Stimulated activated CD8-positive, alpha-beta memory T cell treated with anti-CD3 and anti-CD28 coated beads, Interleukin-15, amount 100 ng/mL, for 24 hours (primary cell): ENCODE results near the gene MYOF.
"Not testable (repeated sequence)": the region's sequence is repeated elsewhere in the genome, so short reads cannot be mapped to it uniquely, and the experiment has no call there.

Experiments
- DNase-seq: peaks from one replicate; pipeline ENCODE4 v3.0.0-alpha.2; 2020; ENCODE audit warnings: low read depth

The MYOF gene

DNA sequence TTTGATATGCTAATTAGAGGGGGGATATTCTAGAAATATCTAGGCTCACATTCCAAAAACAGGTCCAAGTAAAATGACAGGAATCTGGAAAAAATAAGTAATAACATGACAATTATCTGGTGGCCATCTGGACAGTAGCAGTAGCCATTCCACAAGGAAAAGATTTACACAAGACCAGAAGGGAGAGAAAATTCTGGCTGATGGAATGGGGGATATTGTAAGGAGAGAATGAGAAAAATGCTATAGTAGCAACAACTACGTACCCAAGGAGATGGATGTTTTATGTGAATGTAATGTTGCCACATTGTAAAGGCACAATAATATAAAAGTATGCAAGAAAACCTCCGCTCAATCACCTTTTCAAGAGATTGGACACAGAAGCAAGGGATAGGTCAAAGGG lies 5.4 kb downstream of the MYOF start:
- DNase-seq = no peak

- DNase-seq = no peak
Measured at GRCh38 chr10:93475871-93476270, 6.3 kb downstream of the MYOF start.

GRCh38 chr10:93475227-93475626 lies 6.9 kb downstream of the MYOF start:
- no peak for DNase-seq

DNA sequence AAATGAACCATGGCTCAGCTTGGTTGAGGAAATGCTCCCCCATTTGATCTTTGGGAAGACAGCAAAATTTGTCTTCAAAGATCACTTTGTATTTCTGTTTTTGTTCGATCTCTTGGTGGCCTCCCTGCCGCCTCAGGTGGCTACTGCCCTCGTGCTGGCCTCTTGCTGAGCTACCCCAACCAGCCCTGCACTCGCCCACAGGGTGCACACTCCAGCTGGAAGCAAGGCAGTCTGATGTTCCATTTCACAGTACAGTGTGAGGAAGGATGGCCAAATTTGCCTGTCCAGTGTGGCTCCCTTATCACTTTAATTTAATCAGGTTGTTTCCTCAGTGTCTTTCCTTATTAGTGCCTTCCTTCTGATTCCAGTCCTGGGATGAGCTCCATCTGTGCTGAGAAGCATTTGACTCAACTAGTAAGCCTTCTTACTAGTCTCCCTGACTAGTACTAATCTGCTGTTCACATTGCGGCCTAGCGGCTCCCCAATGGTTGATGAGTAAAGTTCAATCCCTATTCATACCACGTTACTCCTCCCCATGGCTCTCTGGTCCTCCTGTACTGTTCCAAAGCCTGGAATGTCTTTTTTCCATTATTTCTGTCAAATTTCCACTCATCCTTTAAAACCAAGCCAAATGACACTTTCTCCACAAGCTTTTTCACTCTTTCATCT lies 8.2 kb downstream of the MYOF start:
- no peak for DNase-seq

GRCh38 chr10:93473161-93473560 lies 9.0 kb downstream of the MYOF start:
- DNase-seq = no peak

GRCh38 chr10:93471110-93471651 lies 11.0 kb downstream of the MYOF start:
- DNase-seq = no peak

GRCh38 chr10:93469454-93469853 lies 12.7 kb downstream of the MYOF start:
- DNase-seq = no peak

DNA sequence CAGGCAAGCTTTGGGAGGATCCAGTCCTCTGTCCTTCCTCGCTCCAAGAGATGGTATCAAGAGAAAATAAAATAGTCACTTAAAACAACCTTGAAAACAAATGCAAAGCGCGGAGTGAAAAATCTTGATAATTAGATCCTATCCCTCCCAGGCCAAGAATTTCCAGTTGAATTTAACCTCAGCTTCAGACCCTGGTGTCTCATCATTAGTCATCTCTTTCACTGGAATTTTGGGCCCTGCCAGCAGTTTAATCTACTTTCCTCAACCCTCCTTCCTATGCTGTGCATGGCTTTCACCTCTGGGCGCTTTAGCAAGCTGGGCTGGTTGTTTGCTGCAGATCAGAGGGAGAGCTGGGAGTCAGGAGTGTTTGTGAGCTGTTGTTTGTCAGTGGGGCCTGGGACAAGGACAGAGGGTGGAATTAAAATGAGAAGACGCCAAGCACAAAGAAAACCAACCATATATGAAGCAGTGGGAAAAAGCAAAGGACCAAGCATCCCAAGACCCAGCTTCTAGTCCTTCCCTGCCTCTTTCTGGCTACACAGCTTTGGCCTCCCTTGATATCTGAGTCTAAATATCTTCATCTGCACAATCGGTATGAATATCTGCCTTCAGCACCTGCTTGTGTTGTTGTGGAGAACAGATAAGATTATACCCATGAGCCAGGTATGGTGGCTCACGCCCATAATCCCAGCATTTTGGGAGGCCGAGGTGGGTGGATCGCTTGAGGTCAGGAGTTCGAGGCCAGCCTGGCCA lies 13.5 kb downstream of the MYOF start:
- no peak for DNase-seq

DNA sequence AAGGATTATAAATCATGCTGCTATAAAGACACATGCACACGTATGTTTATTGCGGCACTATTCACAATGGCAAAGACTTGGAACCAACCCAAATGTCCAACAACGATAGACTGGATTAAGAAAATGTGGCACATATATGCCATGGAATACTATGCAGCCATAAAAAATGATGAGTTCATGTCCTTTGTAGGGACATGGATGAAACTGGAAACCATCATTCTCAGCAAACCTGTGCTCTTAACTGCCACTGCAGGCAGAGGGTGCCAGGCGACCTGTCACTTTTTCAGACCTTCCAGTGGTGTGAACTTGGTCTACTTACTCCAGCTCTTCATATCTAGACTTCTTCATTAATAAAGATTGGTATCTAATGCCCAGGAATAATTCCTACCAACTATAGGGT lies 14.5 kb downstream of the MYOF start:
- not testable (repeated sequence) for DNase-seq

GRCh38 chr10:93465806-93466675 lies 16.1 kb downstream of the MYOF start:
- DNase-seq = no peak

- no peak for DNase-seq
Measured at GRCh38 chr10:93464776-93465388, 17.3 kb downstream of the MYOF start.

DNA sequence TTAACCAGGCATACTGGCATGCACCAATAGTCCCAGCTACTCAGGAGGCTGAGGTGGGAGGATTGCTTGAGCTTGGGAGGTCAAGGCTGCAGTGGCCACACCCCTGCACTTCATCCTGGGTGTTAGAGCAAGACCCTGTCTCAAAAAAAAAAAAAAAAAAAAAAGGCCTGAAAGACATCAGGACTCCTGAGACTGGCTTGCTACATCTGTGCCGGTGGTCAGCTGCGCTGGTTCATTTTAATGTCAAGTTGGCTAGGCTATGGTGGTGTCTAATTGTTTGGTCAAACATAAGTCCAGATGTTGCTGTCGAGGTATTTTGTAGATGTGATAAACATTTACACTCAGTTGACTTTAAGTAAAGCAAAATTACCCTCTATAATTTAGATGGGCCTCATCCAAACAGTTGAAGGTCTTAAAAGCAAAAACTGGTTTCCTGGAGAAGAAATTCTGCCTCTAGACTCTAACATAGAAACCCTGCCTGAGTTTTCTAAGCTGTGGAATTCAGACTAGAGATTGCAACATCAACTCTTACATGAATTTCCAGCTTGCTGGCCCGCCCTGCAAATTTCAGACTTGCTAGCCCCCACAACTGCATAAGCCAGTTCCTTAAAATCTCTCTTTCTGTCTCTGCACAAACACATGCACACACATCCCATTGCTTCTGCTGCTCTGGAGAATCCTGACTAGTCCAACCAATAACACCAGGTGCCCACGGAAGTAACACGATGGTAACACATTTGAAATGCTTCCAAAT lies 18.2 kb downstream of the MYOF start:
- DNase-seq = no peak

GRCh38 chr10:93462881-93463280 lies 19.3 kb downstream of the MYOF start:
- DNase-seq = no peak

GRCh38 chr10:93462371-93462770 lies 19.8 kb downstream of the MYOF start:
- DNase-seq = no peak

- DNase-seq = no peak
Measured at GRCh38 chr10:93461807-93462178, 20.3 kb downstream of the MYOF start.

DNA sequence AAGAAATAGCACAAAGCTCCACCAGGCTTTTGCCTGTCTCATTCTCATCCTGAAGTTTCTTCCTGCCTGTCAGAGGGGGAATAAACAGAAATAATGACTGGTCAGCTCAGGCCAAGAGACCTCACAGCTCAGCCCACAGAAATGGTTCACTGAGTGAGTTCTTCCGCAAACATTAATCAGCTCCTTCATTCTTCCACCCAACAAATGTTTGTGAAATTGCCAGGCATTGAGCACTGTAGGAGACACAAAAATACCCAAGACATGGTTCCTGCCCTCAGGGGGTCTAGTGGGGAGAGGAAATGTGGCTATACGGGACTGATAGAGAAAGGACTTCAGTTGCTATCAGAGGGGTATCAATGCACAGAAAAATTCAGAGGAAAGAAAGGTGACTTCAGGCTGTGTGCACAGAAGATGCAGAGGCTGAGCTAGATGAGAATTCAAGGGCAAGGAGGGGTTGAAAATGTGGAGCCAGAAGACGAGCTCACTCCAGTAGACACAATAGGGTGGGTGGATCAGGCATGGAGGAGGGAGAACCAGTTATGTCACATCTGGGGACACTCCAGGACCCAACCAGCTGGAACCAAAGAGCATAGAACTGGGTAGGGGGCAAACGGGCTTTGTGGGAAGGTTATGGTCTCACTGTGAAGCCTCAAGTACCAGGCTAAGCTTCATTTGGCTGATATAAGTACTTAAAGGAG lies 20.9 kb downstream of the MYOF start:
- DNase-seq = no peak

DNA sequence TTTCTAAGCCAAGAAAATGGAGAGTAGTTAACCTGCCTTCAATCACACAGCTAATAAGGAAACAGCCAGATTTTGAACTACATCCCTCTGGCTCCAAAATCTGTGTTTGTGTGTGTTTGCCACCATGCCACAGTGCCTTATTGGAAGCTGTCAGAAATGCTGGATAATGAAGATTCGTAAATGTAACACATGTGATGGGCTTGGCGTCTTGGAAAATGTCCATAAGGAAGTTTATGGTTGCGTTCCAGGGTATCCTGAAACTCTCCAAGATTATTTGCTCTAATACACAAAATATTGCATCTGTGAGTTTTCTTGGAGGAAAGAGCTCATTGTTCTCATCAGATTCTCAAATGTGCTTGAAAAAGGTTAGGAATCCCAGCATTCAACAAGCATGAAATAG lies 22.7 kb downstream of the MYOF start:
- no peak for DNase-seq

GRCh38 chr10:93458821-93459257 lies 23.3 kb downstream of the MYOF start:
- DNase-seq = no peak

DNA sequence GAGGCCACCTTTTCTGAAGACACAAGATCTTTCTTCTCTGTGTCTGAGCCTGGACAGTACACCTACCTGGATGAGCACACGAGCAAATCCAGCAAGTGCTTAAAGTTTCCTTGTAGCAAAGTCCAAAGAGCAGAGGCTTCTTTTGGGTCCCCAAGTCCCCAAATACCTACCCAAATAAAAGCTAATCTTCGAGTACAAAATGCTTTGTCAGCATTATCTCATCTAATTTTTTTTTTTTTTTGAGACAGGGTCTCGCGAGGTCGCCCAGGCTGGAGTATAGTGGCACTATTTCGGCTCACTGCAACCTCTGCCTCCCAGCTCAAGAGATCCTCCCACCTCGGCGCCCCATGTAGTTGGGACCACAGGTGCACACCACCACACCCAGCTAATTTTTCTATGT lies 24.6 kb downstream of the MYOF start:
- no peak for DNase-seq

- DNase-seq = no peak
Measured at GRCh38 chr10:93456480-93456879, 25.7 kb downstream of the MYOF start.

DNA sequence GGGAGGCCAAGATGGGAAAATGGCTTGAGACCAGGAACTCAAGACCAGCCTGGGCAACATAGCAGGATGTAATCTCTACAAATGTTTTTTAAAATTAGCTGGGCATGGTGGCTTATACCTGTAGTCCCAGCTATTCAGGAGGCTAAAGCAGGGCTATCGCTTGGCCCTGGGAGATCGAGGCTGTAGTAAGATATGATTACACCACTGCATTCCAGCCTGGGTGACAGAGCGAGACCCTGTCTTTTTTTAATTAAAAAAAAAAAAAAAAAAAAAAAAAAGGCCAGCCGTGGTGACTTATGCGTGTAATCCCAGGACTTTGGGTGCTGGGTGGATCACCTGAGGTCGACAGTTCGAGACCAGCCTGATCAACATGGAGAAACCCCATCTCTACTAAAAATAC lies 27.4 kb downstream of the MYOF start:
- no peak for DNase-seq
